Measurements from ENCODE around the gene HOXA9. TPM values are rescaled to one million over a fixed set of nuclear protein-coding genes. Genes with fewer than 3 reads are reported as not detected.

Gene HOXA9
- total and polyA plus RNA-seq, 4 donors: 0.02 to 0.70 TPM; not detected in 2

GRCh38 chr7:27182861-27183681 is 17.7 kb upstream of the HOXA9 start:
- TF ChIP-seq FOXA1 (IDR thresholded peaks at IDR 0.05) (no peak), TAF1 (conservative IDR thresholded peaks at IDR 0.05) (no peak), SP1 (IDR thresholded peaks at IDR 0.05) (no peak), EGR1 (IDR thresholded peaks at IDR 0.05; ENCODE audit: low read depth in 2 of 2) (no peak), HNF4A (conservative IDR thresholded peaks at IDR 0.05) (no peak), NR2F2 (IDR thresholded peaks at IDR 0.05) (no peak), JUND (IDR thresholded peaks at IDR 0.05) (no peak), ZBTB33 (IDR thresholded peaks at IDR 0.05) (no peak), RXRA (IDR thresholded peaks at IDR 0.05) (no peak), GABPA (IDR thresholded peaks at IDR 0.05 in 1 of 2, conservative IDR thresholded peaks at IDR 0.05 in 1 of 2) (no peak), YY1 (IDR thresholded peaks at IDR 0.05) (no peak), ATF3 (IDR thresholded peaks at IDR 0.05) (no peak), REST (IDR thresholded peaks at IDR 0.05) (no peak), CTCF (IDR thresholded peaks at IDR 0.05; ENCODE audit: low read depth, low read length, missing input control) (no peak), RAD21 (IDR thresholded peaks at IDR 0.05) (no peak), HNF4G (IDR thresholded peaks at IDR 0.05) (no peak)
- no peak overlapping the region for H3K27ac ChIP-seq (ENCODE audit: low read depth in 1 of 2, low read length in 2 of 2)
- no peak overlapping the region for H3K4me3 ChIP-seq (ENCODE audit: low read depth in 1 of 3, low read length in 3 of 3)
- no peak for DNase-seq (ENCODE audit: low spot score)
- H3K4me1 ChIP-seq (ENCODE audit: control insufficient read depth in 4 of 4, insufficient read depth in 4 of 4, low read length in 3 of 4): peaks cover 2 to 29% (median 15%) of the 10 kb centered on the region in 4 donors
- H3K36me3 ChIP-seq (ENCODE audit: control insufficient read depth in 4 of 4, insufficient read depth in 3 of 4, low read depth in 1 of 4, low read length in 3 of 4): no peaks in the 10 kb centered on the region
- 11% methylated on average over 39 of the region's 39 CpGs for WGBS
- H3K9ac ChIP-seq (ENCODE audit: low read depth in 1 of 2, low read length in 2 of 2): no peak overlapping the region
- H3K27me3 ChIP-seq (ENCODE audit: control insufficient read depth in 4 of 4, insufficient read depth in 4 of 4, low read length in 3 of 4): peaks cover 13 to 57% (median 27%) of the 10 kb centered on the region in 4 donors
- peaks cover 0 to 4% (median 0%) of the 10 kb centered on the region in 4 donors for H3K9me3 ChIP-seq (ENCODE audit: control insufficient read depth in 4 of 4, low read length in 3 of 4)
